Cardiac fibroblast (primary cell): ENCODE data around the gene FNDC3A.

Experiments used
- DNase-seq, 2 donors: peaks; one replicate each; pipeline versions ENCODE4 v3.0.0 to v3.0.0-alpha.2; 2010; ENCODE audit warnings: low read depth in 2 of 2
- H3K4me3 ChIP-seq, 2 donors: replicated peaks in 1 of 2; 1 replicate in 1 of 2; 2 replicates in 1 of 2; pipeline ENCODE4 v1.5.1; 2011; ENCODE audit warnings: low read depth in 2 of 2, low read length in 2 of 2, mild to moderate bottlenecking in 2 of 2, moderate library complexity in 1 of 2
- TF ChIP-seq, protein P1 (sequence below): IDR thresholded peaks from one replicate; pipeline ENCODE4 v1.5.1; 2011; ENCODE audit warnings: low read depth, mild to moderate bottlenecking, low read length, inconsistent platforms

Gene FNDC3A

DNA sequence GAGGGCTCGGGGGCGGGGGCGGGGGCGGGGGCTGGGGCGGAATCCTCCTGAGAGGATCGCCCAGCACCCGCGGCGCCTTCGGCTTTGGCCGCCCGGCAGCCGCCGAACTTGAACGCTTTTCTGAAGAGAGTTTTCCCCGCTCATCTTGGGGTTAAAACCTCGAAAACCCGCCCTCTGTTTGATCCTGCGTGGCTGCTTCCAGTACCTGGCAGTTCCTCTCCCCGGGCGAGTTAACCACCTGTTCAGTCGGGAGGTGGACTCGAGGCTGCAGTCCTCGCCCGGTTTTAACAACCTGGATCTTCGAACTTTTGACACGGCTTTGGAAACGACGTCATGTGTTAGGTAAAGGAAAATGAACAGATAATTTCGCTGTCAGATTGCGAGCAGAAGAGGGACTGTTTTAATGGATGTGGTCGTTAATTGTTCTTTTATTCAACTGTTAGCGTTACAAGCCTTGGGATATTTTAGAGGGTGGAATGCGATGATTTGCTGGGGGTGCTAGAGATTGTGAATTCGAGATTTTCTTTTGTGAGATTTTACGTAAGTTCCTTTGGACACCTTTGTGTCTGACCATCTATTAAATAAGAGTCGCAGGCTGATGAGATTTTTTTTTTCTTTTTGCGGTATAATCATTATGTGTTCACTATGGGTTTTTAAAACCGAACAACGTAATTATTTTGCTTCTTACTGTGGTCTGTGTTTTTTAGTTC, 1.0 kb downstream of the FNDC3A start:
- TF ChIP-seq, protein P1, sequence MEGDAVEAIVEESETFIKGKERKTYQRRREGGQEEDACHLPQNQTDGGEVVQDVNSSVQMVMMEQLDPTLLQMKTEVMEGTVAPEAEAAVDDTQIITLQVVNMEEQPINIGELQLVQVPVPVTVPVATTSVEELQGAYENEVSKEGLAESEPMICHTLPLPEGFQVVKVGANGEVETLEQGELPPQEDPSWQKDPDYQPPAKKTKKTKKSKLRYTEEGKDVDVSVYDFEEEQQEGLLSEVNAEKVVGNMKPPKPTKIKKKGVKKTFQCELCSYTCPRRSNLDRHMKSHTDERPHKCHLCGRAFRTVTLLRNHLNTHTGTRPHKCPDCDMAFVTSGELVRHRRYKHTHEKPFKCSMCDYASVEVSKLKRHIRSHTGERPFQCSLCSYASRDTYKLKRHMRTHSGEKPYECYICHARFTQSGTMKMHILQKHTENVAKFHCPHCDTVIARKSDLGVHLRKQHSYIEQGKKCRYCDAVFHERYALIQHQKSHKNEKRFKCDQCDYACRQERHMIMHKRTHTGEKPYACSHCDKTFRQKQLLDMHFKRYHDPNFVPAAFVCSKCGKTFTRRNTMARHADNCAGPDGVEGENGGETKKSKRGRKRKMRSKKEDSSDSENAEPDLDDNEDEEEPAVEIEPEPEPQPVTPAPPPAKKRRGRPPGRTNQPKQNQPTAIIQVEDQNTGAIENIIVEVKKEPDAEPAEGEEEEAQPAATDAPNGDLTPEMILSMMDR = no peak
- no peak for DNase-seq

DNA sequence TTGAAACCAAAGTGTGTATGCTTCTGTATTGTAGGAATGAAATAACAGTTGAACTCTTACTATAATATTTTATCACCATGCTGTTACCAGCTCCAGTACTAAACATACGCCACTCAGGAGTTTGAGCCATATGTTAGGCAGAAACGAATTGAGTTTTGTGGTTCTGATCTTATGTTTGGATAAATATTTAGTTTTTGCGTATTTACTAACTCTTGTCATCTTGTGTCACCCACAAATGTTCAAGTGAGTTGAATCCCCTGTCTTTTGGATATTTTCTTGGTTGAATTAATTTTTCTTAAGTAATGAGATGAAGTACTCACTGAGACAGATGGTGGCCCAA, 1.5 kb downstream of the FNDC3A start:
- DNase-seq = peak; percentile 6 to 38
- TF ChIP-seq, protein P1 = no peak
- H3K4me3 ChIP-seq = peak overlapping the region; percentile 79 to 86

More for the DNA sequence above, 1.0 kb downstream of the FNDC3A start:
- H3K4me3 ChIP-seq = peak overlapping the region; percentile 79 to 86

DNA sequence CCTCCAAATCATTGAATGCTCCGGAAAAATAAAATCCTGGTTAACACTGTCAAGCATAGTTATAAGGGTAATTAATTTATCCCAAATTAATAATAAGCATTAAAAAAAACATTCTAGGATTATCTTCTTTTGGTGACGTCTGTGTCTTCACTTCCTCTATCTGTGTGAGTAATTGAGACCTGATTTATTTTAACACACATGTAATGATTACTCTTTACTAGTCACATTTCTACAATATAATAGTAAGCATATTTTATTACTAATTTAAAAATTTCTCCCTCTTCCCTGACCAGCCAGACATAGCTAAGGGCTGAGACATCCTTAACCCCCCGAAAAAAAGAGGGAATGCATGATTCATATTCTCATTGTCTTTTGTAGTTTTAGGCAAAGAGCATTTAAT, 2.3 kb downstream of the FNDC3A start:
- TF ChIP-seq, protein P1 = no peak
- H3K4me3 ChIP-seq = peak overlapping the region in 1 of 2 donors; percentile 79
- DNase-seq = peak in 1 of 2 donors; percentile 69

DNA sequence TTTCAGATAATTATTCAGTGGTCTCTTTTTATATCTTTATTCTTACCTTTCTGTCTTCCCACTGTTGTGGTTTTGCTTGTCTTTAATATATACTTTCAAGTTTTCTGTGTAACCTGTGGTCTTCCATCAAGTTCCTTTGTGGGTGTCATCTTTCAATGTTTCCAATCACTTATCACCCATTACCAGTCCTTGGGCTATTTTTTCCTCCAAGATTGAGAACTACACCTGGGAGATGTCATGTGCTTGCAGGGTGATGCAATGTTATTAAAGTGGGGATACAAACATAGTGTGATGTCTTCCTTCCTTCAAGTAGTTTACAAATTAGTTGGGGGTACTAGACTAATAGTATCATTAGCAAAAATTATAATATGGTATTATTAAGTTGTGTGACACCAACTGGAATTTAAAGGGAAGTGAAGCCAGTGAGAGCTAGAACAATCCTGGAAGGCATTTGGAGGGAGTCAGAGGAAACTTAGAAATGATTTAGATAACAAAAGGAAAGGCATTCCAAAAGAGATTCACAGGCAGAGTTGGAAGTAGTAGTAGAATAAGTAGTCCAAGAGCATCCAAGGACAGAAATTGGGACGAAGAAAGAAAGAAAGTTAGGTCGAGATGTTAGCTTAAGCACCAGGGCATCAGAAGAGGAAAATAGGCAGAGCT, 3.4 kb downstream of the FNDC3A start:
- DNase-seq = peak in 1 of 2 donors; percentile 37
- no peak overlapping the region for H3K4me3 ChIP-seq
- TF ChIP-seq, protein P1 = no peak

DNA sequence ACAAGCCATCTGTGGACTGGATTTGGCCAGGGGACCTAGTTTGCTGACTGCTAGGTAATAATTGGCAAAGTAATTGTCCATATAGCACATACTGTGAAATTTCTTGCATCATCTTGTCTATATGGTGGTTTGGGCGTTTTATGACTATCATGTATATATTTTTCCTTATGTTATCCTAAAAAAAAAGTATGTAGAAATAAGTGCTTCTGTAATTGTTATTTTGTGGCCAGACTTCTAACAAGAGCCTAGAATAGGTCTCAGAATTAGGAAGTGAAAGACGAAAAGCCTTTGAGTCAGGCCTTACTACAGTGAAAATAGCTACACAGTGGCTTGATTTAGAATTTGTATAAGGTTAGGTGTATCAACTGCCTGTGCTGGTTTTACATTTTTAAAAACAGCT, 4.2 kb downstream of the FNDC3A start:
- TF ChIP-seq, protein P1 = no peak
- no peak overlapping the region for H3K4me3 ChIP-seq
- no peak for DNase-seq

DNA sequence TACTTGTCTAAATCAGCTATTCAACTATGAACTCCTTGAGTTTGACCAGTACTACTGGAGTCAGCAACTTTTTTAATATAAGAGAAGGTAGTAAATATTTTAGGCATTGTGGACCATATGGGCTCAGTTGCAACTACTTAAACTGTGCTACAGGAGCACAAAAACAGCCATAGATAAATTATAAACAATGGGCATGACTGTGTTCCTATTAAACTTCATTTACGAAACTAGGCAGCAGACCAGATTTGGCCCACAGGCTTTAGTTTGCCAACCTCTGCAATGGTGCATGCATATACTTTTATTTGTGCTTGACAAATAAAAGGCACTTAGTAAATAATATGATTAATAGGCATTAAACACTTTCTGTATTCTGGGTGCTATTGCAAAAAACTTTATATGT, 7.6 kb downstream of the FNDC3A start:
- TF ChIP-seq, protein P1 = no peak
- no peak overlapping the region for H3K4me3 ChIP-seq
- no peak for DNase-seq
